Panc1 (cell line): Measurements from ENCODE around the gene VPS52. TPM values are rescaled to one million over a fixed set of nuclear protein-coding genes. Genes with fewer than 3 reads are reported as not detected.

Experiments
- ATAC-seq: fragments of 200-7000 bp; cut with Tn5 transposase; 2 replicates; pipeline ENCODE4 v1.9.1; 2020; ENCODE audit warnings: mild to moderate bottlenecking, moderate library complexity
- BruUV-seq: library from RNA; stranded (reverse); fragments of 400-500 nt; replicated peaks from 2 replicates; lab custom pipeline; 2021; lab: Mats Ljungman, UMichigan
- CTCF ChIA-PET: fragments of 300-600 bp; sonication (Branson Sonifier 250); formaldehyde crosslinking; loops from one replicate; lab custom pipeline; 2022; ENCODE audit warnings: antibody characterized with exemption; lab: Charles Lee
- POLR2A ChIA-PET: fragments of 300-600 bp; sonication (Branson Sonifier 250); formaldehyde crosslinking; loops from one replicate; lab custom pipeline; 2022; ENCODE audit warnings: antibody characterized with exemption; lab: Charles Lee
- DNase-seq: peaks from one replicate; pipeline ENCODE4 v3.0.0-alpha.2; 2010; ENCODE audit warnings: low read depth, low spot score
- H3K27ac ChIP-seq: 2 replicates; pipeline ENCODE4 v1.5.1; 2011; ENCODE audit warnings: mild to moderate bottlenecking, low read length, inconsistent platforms
- H3K27me3 ChIP-seq: fragments of 200-500 bp; sonication (Bioruptor generic); 2 replicates; pipeline ENCODE4 v1.6.0; 2014; ENCODE audit warnings: low read length, inconsistent platforms; ENCODE audit not compliant: control insufficient read depth, insufficient read depth
- H3K36me3 ChIP-seq: fragments of 200-500 bp; sonication (Bioruptor generic); 2 replicates; pipeline ENCODE4 v1.5.1; 2014; ENCODE audit warnings: inconsistent platforms, mild to moderate bottlenecking, low read length, moderate library complexity; ENCODE audit not compliant: control insufficient read depth, insufficient read depth
- H3K4me1 ChIP-seq: 2 replicates; pipeline ENCODE4 v1.5.1; 2011; ENCODE audit warnings: inconsistent platforms, mild to moderate bottlenecking, low read length, moderate library complexity; ENCODE audit not compliant: control insufficient read depth, insufficient read depth
- H3K4me3 ChIP-seq, 2 experiments: 2 replicates each; pipeline ENCODE4 v1.5.1; 2011 to 2012; ENCODE audit warnings: low read depth in 2 of 2, low read length in 2 of 2, mild to moderate bottlenecking in 2 of 2, inconsistent platforms in 1 of 2, moderate library complexity in 1 of 2
- H3K9me3 ChIP-seq: fragments of 200-500 bp; sonication (Bioruptor generic); 2 replicates; pipeline ENCODE4 v1.5.1; 2014; ENCODE audit warnings: low read depth, mild to moderate bottlenecking, inconsistent platforms, low read length, moderate library complexity; ENCODE audit not compliant: control insufficient read depth, insufficient read depth
- CTCF ChIP-seq: fragments of 450-650 bp; IDR thresholded peaks from 2 replicates; pipeline ENCODE4 v1.5.1; 2017; ENCODE audit warnings: mild to moderate bottlenecking
- POLR2AphosphoS5 ChIP-seq: IDR thresholded peaks from 2 replicates; pipeline ENCODE4 v1.6.1; 2012; ENCODE audit warnings: mild to moderate bottlenecking, low read depth, low read length, moderate library complexity
- REST ChIP-seq, 2 experiments: IDR thresholded peaks; 2 replicates each; pipeline ENCODE4 v1.6.1; 2011 to 2012; ENCODE audit warnings: low read depth in 2 of 2, control low read depth in 1 of 2, low read length in 1 of 2, mild to moderate bottlenecking in 1 of 2, moderate library complexity in 1 of 2; ENCODE audit not compliant: insufficient read depth in 1 of 2
- SIN3A ChIP-seq: IDR thresholded peaks from 2 replicates; pipeline ENCODE4 v1.6.1; 2012; ENCODE audit warnings: low read depth, mild to moderate bottlenecking, low read length, moderate library complexity, borderline replicate concordance; ENCODE audit not compliant: insufficient read depth
- TCF7L2 ChIP-seq: IDR thresholded peaks from 2 replicates; pipeline ENCODE4 v1.6.1; 2011; ENCODE audit warnings: mild to moderate bottlenecking, low read depth, low read length, inconsistent platforms
- in situ Hi-C: cut with HindIII; loops from 2 replicates; pipeline ENCODE4 v1.10.0; 2016; ENCODE audit warnings: low sequenced_read_pairs, low pct_unique_long_range_greater_than_20kb
- intact Hi-C: fragments of 100-400 bp; cut with micrococcal nuclease; formaldehyde crosslinking; loops from one replicate; pipeline ENCODE4 v1.10.0; 2022; ENCODE audit not compliant: unreplicated experiment
- total RNA-seq: library from RNA; stranded (reverse); gene quantifications from one replicate; pipeline ENCODE4 v1.2.1, GENCODE V29; 2021; ENCODE audit not compliant: unreplicated experiment

VPS52 gene
- total RNA-seq, 1 experiment from 2014 or later, result 77.7 TPM

- DNase-seq (no peak), ATAC-seq (no peak)
- Histone ChIP-seq H3K9me3 (no peaks in the 10 kb centered on the region), H3K4me3 (peak overlapping the region; percentile 91 to 92), H3K36me3 (no peaks in the 10 kb centered on the region; the same call in none of the 2 replicates), H3K4me1 (peaks cover 26% of the 10 kb centered on the region), H3K27ac (peak overlapping the region; percentile 99), H3K27me3 (no peaks in the 10 kb centered on the region)
- no TSS peak for BruUV-seq
- POLR2A ChIA-PET, result interaction anchor here (0.6 to 1.1 kb wide), 2 partner anchors 37 to 1343 kb away, joined by 5 to 10 read pairs; no protein-coding TSS in a partner anchor
- TF ChIP-seq CTCF, result no peak
- no peak; the same call in 1 of the 2 replicates for TF ChIP-seq POLR2AphosphoS5
- no peak for TF ChIP-seq REST (IDR thresholded peaks at IDR 0.05; ENCODE audit: insufficient read depth in 1 of 2, low read depth in 2 of 2, low read length in 1 of 2)
- TF ChIP-seq TCF7L2, result no peak
- no peak for TF ChIP-seq SIN3A
- in situ Hi-C loops, result no loop called here
- CTCF ChIA-PET, result no interaction called here
- intact Hi-C loops, result no loop called here
These were observed 41.5 kb upstream of the VPS52 start for GRCh38 chr6:33313105-33313708.

GRCh38 chr6:33312361-33313104 lies 40.9 kb upstream of the VPS52 start:
- intact Hi-C loops (no loop called here), in situ Hi-C loops (no loop called here)
- ATAC-seq (peak; percentile 46), DNase-seq (no peak)
- Histone ChIP-seq H3K9me3 (no peaks in the 10 kb centered on the region), H3K4me1 (peaks cover 26% of the 10 kb centered on the region), H3K27ac (peak overlapping the region; percentile 99), H3K27me3 (no peaks in the 10 kb centered on the region), H3K36me3 (no peaks in the 10 kb centered on the region; the same call in none of the 2 replicates), H3K4me3 (peak overlapping the region; percentile 91 to 92)
- ChIA-PET POLR2A (interaction anchor here (0.6 to 1.1 kb wide), 3 partner anchors 15 to 1342 kb away, joined by 5 to 10 read pairs (median 5); no protein-coding TSS in a partner anchor), CTCF (interaction anchor here (0.7 to 1.1 kb wide), 2 partner anchors 62 to 78 kb away, joined by 3 read pairs; no protein-coding TSS in a partner anchor)
- TF ChIP-seq POLR2AphosphoS5 (no peak; the same call in 1 of the 2 replicates), REST (IDR thresholded peaks at IDR 0.05; ENCODE audit: insufficient read depth in 1 of 2, low read depth in 2 of 2, low read length in 1 of 2) (no peak), SIN3A (no peak)
- no TSS peak for BruUV-seq
